ENCODE results near the gene TCF4. TPM values are rescaled to one million over a fixed set of nuclear protein-coding genes. Genes with fewer than 3 reads are reported as not detected.

Gene TCF4
- total RNA-seq, 1 experiment from 2014 or later, result 12.5 TPM

GRCh38 chr18:55559739-55560138, 28.3 kb downstream of the TCF4 start:
- no peak overlapping the region for H3K4me3 ChIP-seq (ENCODE audit: low read length)
- DNase-seq (no peak), ATAC-seq (no peak)
- no peak overlapping the region for H3K4me2 ChIP-seq (ENCODE audit: low read length)
- TF ChIP-seq EZH2phosphoT487 (IDR thresholded peaks at IDR 0.05; ENCODE audit: borderline replicate concordance, low read length), result no peak
- H3K9me3 ChIP-seq (ENCODE audit: low read length), result no peaks in the 10 kb centered on the region
- H3K4me1 ChIP-seq (ENCODE audit: insufficient read depth, low read length), result no peaks in the 10 kb centered on the region
- no peaks in the 10 kb centered on the region for H3K27me3 ChIP-seq (ENCODE audit: low read length)
- H4K20me1 ChIP-seq (ENCODE audit: low read length), result no peaks in the 10 kb centered on the region
- H3K27ac ChIP-seq (ENCODE audit: low read length), result no peak overlapping the region
- no TSS peak for BruUV-seq (replicated peaks)
- H3K36me3 ChIP-seq (ENCODE audit: low read depth, low read length), result no peaks in the 10 kb centered on the region
- H3K79me2 ChIP-seq (ENCODE audit: low read length), result no peaks in the 10 kb centered on the region
- ChIA-PET CTCF (no interaction called here), POLR2A (ENCODE audit: unreplicated experiment) (no interaction called here)
- no peak overlapping the region for H2AFZ ChIP-seq (ENCODE audit: low read length)
- intact Hi-C loops (cut with micrococcal nuclease), result no loop called here
- no peaks in the 10 kb centered on the region for H3F3A ChIP-seq (ENCODE audit: low read length, unreplicated experiment)
- H3K9me2 ChIP-seq (replicated peaks; ENCODE audit: low read length), result no peaks in the 10 kb centered on the region
- no peak overlapping the region for H3K9ac ChIP-seq (ENCODE audit: low read length)

- TF ChIP-seq CTCF (conservative IDR thresholded peaks at IDR 0.05; ENCODE audit: low read depth, low read length) (no peak), EZH2phosphoT487 (IDR thresholded peaks at IDR 0.05; ENCODE audit: borderline replicate concordance, low read length) (no peak), EZH2 (IDR thresholded peaks at IDR 0.05; ENCODE audit: low read length, unreplicated experiment) (no peak)
- Histone ChIP-seq H3K27ac (ENCODE audit: low read length) (no peak overlapping the region), H3K27me3 (ENCODE audit: low read length) (no peaks in the 10 kb centered on the region), H3K36me3 (ENCODE audit: low read depth, low read length) (no peaks in the 10 kb centered on the region), H4K20me1 (ENCODE audit: low read length) (no peaks in the 10 kb centered on the region), H3F3A (ENCODE audit: low read length, unreplicated experiment) (no peaks in the 10 kb centered on the region), H3K9me3 (ENCODE audit: low read length) (no peaks in the 10 kb centered on the region), H3K4me3 (ENCODE audit: low read length) (no peak overlapping the region), H2AFZ (ENCODE audit: low read length) (no peak overlapping the region), H3K4me2 (ENCODE audit: low read length) (no peak overlapping the region), H3K4me1 (ENCODE audit: insufficient read depth, low read length) (no peaks in the 10 kb centered on the region), H3K9me2 (replicated peaks; ENCODE audit: low read length) (no peaks in the 10 kb centered on the region), H3K9ac (ENCODE audit: low read length) (no peak overlapping the region), H3K79me2 (ENCODE audit: low read length) (no peaks in the 10 kb centered on the region)
- ChIA-PET CTCF (no interaction called here), POLR2A (ENCODE audit: unreplicated experiment) (no interaction called here)
- ATAC-seq (no peak), DNase-seq (no peak)
- no TSS peak for BruUV-seq (replicated peaks)
- intact Hi-C loops (cut with micrococcal nuclease), result no loop called here
Observed at GRCh38 chr18:55557211-55557610, 30.8 kb downstream of the TCF4 start.

- Histone ChIP-seq H3K4me1 (ENCODE audit: insufficient read depth, low read length) (no peaks in the 10 kb centered on the region), H3K36me3 (ENCODE audit: low read depth, low read length) (no peaks in the 10 kb centered on the region), H3F3A (ENCODE audit: low read length, unreplicated experiment) (no peaks in the 10 kb centered on the region), H3K27ac (ENCODE audit: low read length) (no peak overlapping the region), H3K9ac (ENCODE audit: low read length) (no peak overlapping the region), H2AFZ (ENCODE audit: low read length) (no peak overlapping the region), H3K79me2 (ENCODE audit: low read length) (no peaks in the 10 kb centered on the region), H3K4me3 (ENCODE audit: low read length) (no peak overlapping the region), H3K9me3 (ENCODE audit: low read length) (no peaks in the 10 kb centered on the region), H3K4me2 (ENCODE audit: low read length) (no peak overlapping the region), H3K27me3 (ENCODE audit: low read length) (no peaks in the 10 kb centered on the region), H3K9me2 (replicated peaks; ENCODE audit: low read length) (no peaks in the 10 kb centered on the region), H4K20me1 (ENCODE audit: low read length) (no peaks in the 10 kb centered on the region)
- DNase-seq (no peak), ATAC-seq (no peak)
- TF ChIP-seq EZH2phosphoT487 (IDR thresholded peaks at IDR 0.05; ENCODE audit: borderline replicate concordance, low read length) (no peak), EZH2 (IDR thresholded peaks at IDR 0.05; ENCODE audit: low read length, unreplicated experiment) (no peak), CTCF (conservative IDR thresholded peaks at IDR 0.05; ENCODE audit: low read depth, low read length) (no peak)
- BruUV-seq (replicated peaks), result no TSS peak
- POLR2A ChIA-PET (ENCODE audit: unreplicated experiment), result no interaction called here
- intact Hi-C loops (cut with micrococcal nuclease), result no loop called here
- CTCF ChIA-PET, result no interaction called here
Observed at GRCh38 chr18:55555395-55556027, 32.5 kb downstream of the TCF4 start.
